BJ (cell line): ENCODE results near the gene PLEKHF1. TPM values are rescaled to one million over a fixed set of nuclear protein-coding genes. Genes with fewer than 3 reads are reported as not detected.

Source experiments
- CTCF ChIA-PET: fragments of 350-600 bp; formaldehyde crosslinking; extraction: SDS; loops from one replicate; lab custom pipeline; 2021; ENCODE audit warnings: antibody characterized with exemption, inconsistent platforms; lab: Yijun Ruan, JAX
- POLR2A ChIA-PET: fragments of 300-600 bp; sonication (Branson Sonifier 250); formaldehyde crosslinking; extraction: SDS; loops from one replicate; lab custom pipeline; 2021; ENCODE audit warnings: antibody characterized with exemption; lab: Charles Lee
- DNase-seq: peaks from one replicate; pipeline ENCODE4 v3.0.0-alpha.2; 2011; ENCODE audit warnings: low read depth
- H3K27me3 ChIP-seq: 2 replicates; pipeline ENCODE4 v1.6.0; 2011; ENCODE audit warnings: low read length; ENCODE audit not compliant: control insufficient read depth, insufficient read depth
- H3K36me3 ChIP-seq: 2 replicates; pipeline ENCODE4 v1.5.1; 2011; ENCODE audit warnings: low read length; ENCODE audit not compliant: control insufficient read depth, insufficient read depth
- H3K4me3 ChIP-seq: 2 replicates; pipeline ENCODE4 v1.5.1; 2011; ENCODE audit warnings: low read depth, mild to moderate bottlenecking, control low read depth, low read length
- CTCF ChIP-seq: IDR thresholded peaks from 2 replicates; pipeline ENCODE4 v1.5.1; 2011; ENCODE audit warnings: low read depth, mild to moderate bottlenecking, control low read depth, inconsistent platforms, low read length, moderate library complexity; ENCODE audit not compliant: insufficient read depth
- polyA plus RNA-seq: library from polyadenylated mRNA; depleted of rRNA; stranded (reverse); fragments of >200 nt; gene quantifications from 2 replicates; pipeline ENCODE4 v1.2.3, GENCODE V29; 2011

PLEKHF1 gene
- polyA plus RNA-seq, 1 experiment: 8.7 TPM

GRCh38 chr19:29671393-29672160 is 6.3 kb downstream of the PLEKHF1 start:
- H3K27me3 ChIP-seq: no peaks in the 10 kb centered on the region
- POLR2A ChIA-PET: no interaction called here
- H3K4me3 ChIP-seq: no peak overlapping the region
- peaks cover 17% of the 10 kb centered on the region for H3K36me3 ChIP-seq
- TF ChIP-seq CTCF: peak; percentile 19; the same call in 1 of the 2 replicates
- CTCF ChIA-PET: interaction anchor here (0.7 to 1.2 kb wide), 3 partner anchors 8 to 61 kb away, joined by 3 to 5 read pairs (median 3); partner anchors contain the start of gene C19orf12
- DNase-seq: no peak

GRCh38 chr19:29672319-29672932 is 7.2 kb downstream of the PLEKHF1 start:
- H3K27me3 ChIP-seq: no peaks in the 10 kb centered on the region
- H3K4me3 ChIP-seq: no peak overlapping the region
- peaks cover 19% of the 10 kb centered on the region for H3K36me3 ChIP-seq
- DNase-seq: no peak
- TF ChIP-seq CTCF: no peak
- ChIA-PET CTCF (interaction anchor here (1.1 to 1.2 kb wide), 3 partner anchors 22 to 62 kb away, joined by 3 to 5 read pairs (median 4); no protein-coding TSS in a partner anchor), POLR2A (no interaction called here)

GRCh38 chr19:29672933-29673336 is 7.7 kb downstream of the PLEKHF1 start:
- H3K4me3 ChIP-seq: no peak overlapping the region
- CTCF ChIA-PET: interaction anchor here (1.1 to 1.2 kb wide), 2 partner anchors 21 to 63 kb away, joined by 3 to 4 read pairs; no protein-coding TSS in a partner anchor
- no peak for TF ChIP-seq CTCF
- POLR2A ChIA-PET: no interaction called here
- H3K27me3 ChIP-seq: no peaks in the 10 kb centered on the region
- DNase-seq: no peak
- H3K36me3 ChIP-seq: peaks cover 19% of the 10 kb centered on the region

GRCh38 chr19:29673451-29674371 is 8.4 kb downstream of the PLEKHF1 start:
- ChIA-PET CTCF (interaction anchor here (1.2 kb wide), 1 partner anchor 63 kb away, joined by 3 read pairs; no protein-coding TSS in a partner anchor), POLR2A (no interaction called here)
- TF ChIP-seq CTCF: no peak
- no peak for DNase-seq
- no peak overlapping the region for H3K4me3 ChIP-seq
- H3K36me3 ChIP-seq: peaks cover 19% of the 10 kb centered on the region
- no peaks in the 10 kb centered on the region for H3K27me3 ChIP-seq
